ENCODE data around the gene ABR.
"Not testable (repeated sequence)": the region's sequence is repeated elsewhere in the genome, so short reads cannot be mapped to it uniquely, and the experiment has no call there.

ABR gene

GRCh38 chr17:1109606-1110540, 69.9 kb downstream of the ABR start:
- Histone ChIP-seq H3K27me3 (ENCODE audit: insufficient read depth, low read length) (no peaks in the 10 kb centered on the region), H3K4me3 (ENCODE audit: low read length) (peak overlapping the region; percentile 82), H3K9me3 (ENCODE audit: low read length) (no peaks in the 10 kb centered on the region), H3K4me1 (ENCODE audit: insufficient read depth, low read length) (peaks cover 31% of the 10 kb centered on the region), H3K36me3 (ENCODE audit: insufficient read depth, low read length) (no peaks in the 10 kb centered on the region), H2AFZ (ENCODE audit: low read depth, low read length) (no peak overlapping the region)

DNA sequence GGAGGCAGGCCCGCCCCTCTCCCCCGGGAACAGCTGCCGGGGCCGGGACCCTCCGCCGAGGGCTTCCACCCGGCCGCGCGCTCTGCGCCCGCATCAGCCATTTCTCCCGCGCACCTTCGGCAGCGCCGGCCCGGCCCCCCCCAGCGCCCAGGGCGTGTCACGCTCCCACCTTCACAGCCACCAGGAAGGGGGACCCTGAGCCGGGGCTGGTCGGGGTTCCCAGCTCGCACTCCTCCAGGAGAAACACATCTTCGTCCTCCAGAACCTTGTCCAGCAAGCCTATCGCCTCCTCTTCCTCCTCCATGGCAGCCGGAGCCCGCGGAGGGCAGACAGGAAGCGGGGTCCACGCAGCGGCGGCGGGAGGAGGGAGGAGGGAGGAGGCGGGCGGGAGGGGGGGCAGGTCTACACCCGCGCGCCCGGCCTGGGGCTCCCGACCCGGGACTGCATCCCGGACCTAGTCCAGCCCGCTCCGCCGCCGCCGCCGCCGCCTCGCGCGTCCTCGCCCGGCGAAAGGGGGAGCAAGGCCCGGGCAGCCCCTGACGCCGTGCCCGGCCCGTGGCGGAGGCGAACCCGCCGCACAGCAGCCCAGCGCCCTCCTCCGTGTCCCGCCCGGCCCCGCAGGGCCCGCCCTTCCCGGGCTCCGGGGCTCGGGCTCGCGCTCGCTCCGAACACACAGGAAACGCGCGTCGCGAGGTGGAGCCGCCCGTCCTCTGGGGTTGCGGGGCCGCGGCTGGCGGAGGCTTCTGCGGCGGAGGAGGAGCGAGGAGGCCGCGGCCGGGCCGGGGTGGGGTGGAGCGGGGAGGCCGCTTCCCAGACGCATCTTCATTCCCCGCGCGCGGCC, 70.8 kb downstream of the ABR start:
- Histone ChIP-seq H3K36me3 (ENCODE audit: insufficient read depth, low read length) (no peaks in the 10 kb centered on the region), H3K4me3 (ENCODE audit: low read length) (peak overlapping the region; percentile 82), H2AFZ (ENCODE audit: low read depth, low read length) (peak overlapping the region; percentile 56), H3K9me3 (ENCODE audit: low read length) (no peaks in the 10 kb centered on the region), H3K4me1 (ENCODE audit: insufficient read depth, low read length) (peaks cover 29% of the 10 kb centered on the region), H3K27me3 (ENCODE audit: insufficient read depth, low read length) (no peaks in the 10 kb centered on the region)

GRCh38 chr17:1108478-1108764, 71.4 kb downstream of the ABR start:
- H3K36me3 ChIP-seq (ENCODE audit: insufficient read depth, low read length): no peaks in the 10 kb centered on the region
- no peaks in the 10 kb centered on the region for H3K9me3 ChIP-seq (ENCODE audit: low read length)
- H3K27me3 ChIP-seq (ENCODE audit: insufficient read depth, low read length): no peaks in the 10 kb centered on the region
- peak overlapping the region; percentile 82 for H3K4me3 ChIP-seq (ENCODE audit: low read length)
- H2AFZ ChIP-seq (ENCODE audit: low read depth, low read length): peak overlapping the region; percentile 56
- H3K4me1 ChIP-seq (ENCODE audit: insufficient read depth, low read length): peaks cover 29% of the 10 kb centered on the region

GRCh38 chr17:1107777-1108477, 71.9 kb downstream of the ABR start:
- peak overlapping the region; percentile 82 for H3K4me3 ChIP-seq (ENCODE audit: low read length)
- H2AFZ ChIP-seq (ENCODE audit: low read depth, low read length): no peak overlapping the region

DNA sequence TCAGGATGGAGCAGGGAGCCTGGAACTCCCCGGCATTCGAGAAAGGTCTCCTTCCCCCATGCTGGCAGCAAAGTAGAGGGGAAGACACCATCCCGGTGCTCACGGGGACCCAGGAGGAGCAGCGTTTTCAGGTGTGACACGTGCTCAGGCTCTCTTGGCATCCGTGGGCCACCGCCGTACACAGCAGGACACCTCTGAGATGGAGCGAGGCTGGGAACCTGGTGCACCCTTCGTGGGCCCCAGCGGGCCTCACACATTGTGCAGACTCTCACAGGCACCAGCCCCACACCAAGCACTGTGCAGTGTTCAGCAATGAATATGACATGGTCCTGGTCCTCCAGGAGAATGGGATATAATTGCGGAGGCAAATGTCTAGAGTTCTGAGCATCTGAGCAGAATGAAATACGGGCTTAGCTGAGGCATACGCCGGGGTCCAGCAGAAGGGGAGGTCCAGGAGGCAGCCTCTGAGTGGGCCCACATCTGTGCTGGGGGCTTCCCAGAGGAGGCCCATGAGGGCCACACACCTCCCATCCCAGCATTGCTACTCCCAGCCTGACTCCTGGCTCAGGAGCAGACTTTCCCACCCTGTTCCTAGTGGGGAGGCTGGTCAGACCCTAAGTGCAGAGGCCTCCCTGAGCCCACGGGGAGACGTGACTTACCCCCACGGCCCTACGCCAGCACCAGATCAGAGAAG, 72.6 kb downstream of the ABR start:
- peaks cover 29% of the 10 kb centered on the region for H3K4me1 ChIP-seq (ENCODE audit: insufficient read depth, low read length)
- no peaks in the 10 kb centered on the region for H3K9me3 ChIP-seq (ENCODE audit: low read length)
- H3K4me3 ChIP-seq (ENCODE audit: low read length): no peak overlapping the region
- no peak overlapping the region for H2AFZ ChIP-seq (ENCODE audit: low read depth, low read length)
- no peaks in the 10 kb centered on the region for H3K27me3 ChIP-seq (ENCODE audit: insufficient read depth, low read length)
- H3K36me3 ChIP-seq (ENCODE audit: insufficient read depth, low read length): no peaks in the 10 kb centered on the region

More at GRCh38 chr17:1107777-1108477, 71.9 kb downstream of the ABR start:
- Histone ChIP-seq H3K27me3 (ENCODE audit: insufficient read depth, low read length) (no peaks in the 10 kb centered on the region), H3K4me1 (ENCODE audit: insufficient read depth, low read length) (peaks cover 29% of the 10 kb centered on the region), H3K9me3 (ENCODE audit: low read length) (no peaks in the 10 kb centered on the region), H3K36me3 (ENCODE audit: insufficient read depth, low read length) (no peaks in the 10 kb centered on the region)

GRCh38 chr17:1104222-1104621, 75.6 kb downstream of the ABR start:
- H3K9me3 ChIP-seq (ENCODE audit: low read length): no peaks in the 10 kb centered on the region
- H3K36me3 ChIP-seq (ENCODE audit: insufficient read depth, low read length): peaks cover 10% of the 10 kb centered on the region
- H2AFZ ChIP-seq (ENCODE audit: low read depth, low read length): no peak overlapping the region
- H3K4me3 ChIP-seq (ENCODE audit: low read length): no peak overlapping the region
- H3K27me3 ChIP-seq (ENCODE audit: insufficient read depth, low read length): no peaks in the 10 kb centered on the region
- H3K4me1 ChIP-seq (ENCODE audit: insufficient read depth, low read length): peaks cover 12% of the 10 kb centered on the region

DNA sequence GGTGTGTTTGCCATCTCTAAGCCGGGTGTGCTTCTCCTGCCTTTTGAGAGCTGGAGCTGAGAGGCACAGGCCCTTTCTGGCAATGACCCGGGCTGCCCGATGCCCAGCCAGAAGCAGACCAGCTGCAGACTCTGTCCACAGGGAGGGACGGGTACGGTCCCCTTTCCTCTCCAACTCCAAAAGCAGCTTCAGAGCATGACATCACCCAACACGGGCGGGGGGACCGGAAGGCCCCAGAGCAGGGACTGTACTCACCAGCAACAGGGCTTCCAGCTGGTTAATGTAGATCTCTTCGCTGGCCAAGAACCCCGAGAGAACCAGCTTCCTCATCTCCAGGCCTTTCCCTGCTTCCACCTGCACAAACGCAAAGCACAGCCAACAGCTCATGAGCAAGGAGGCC, 79.4 kb downstream of the ABR start:
- Histone ChIP-seq H2AFZ (ENCODE audit: low read depth, low read length) (no peak overlapping the region), H3K27me3 (ENCODE audit: insufficient read depth, low read length) (no peaks in the 10 kb centered on the region), H3K9me3 (ENCODE audit: low read length) (no peaks in the 10 kb centered on the region), H3K4me1 (ENCODE audit: insufficient read depth, low read length) (no peaks in the 10 kb centered on the region), H3K36me3 (ENCODE audit: insufficient read depth, low read length) (peaks cover 17% of the 10 kb centered on the region), H3K4me3 (ENCODE audit: low read length) (no peak overlapping the region)

GRCh38 chr17:1099242-1099641, 80.5 kb downstream of the ABR start:
- Histone ChIP-seq H3K9me3 (ENCODE audit: low read length) (no peaks in the 10 kb centered on the region), H3K4me3 (ENCODE audit: low read length) (no peak overlapping the region), H2AFZ (ENCODE audit: low read depth, low read length) (no peak overlapping the region)

DNA sequence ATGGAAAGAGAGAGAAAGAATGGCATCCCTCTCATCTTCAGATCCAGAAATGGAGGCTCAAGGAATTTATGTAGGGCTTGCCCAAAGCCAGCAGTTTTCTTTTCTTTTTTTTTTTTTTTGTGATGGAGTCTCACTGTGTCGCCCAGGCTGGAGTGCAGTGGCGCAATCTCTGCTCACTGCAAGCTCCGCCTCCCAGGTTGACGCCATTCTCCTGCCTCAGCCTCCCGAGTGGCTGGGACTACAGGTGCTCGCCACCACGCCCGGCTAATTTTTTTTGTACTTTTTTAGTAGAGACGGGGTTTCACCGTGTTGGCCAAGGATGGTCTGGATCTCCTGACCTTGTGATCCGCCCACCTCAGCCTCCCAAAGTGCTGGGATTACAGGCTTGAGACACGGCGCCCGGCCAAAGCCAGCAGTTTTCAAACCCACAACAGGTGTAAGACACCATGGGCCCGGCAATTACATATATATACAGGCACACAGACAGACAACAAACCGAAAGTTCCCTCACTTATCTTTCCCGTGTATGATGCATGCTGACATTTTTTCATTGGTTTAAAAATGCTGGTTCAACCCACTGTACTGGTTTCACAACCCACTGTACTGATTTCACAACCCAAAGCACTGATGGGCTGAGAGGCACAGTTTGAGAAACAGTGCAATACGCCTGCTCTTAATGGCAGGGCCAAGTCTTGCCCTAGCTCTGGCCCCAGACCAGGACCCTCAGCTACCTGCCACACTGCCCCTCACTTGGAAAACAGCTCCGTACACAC, 81.6 kb downstream of the ABR start:
- H3K27me3 ChIP-seq (ENCODE audit: insufficient read depth, low read length); H3K9me3 ChIP-seq (ENCODE audit: low read length); H3K4me3 ChIP-seq (ENCODE audit: low read length); H2AFZ ChIP-seq (ENCODE audit: low read depth, low read length); H3K4me1 ChIP-seq (ENCODE audit: insufficient read depth, low read length): not testable (repeated sequence)
- H3K36me3 ChIP-seq (ENCODE audit: insufficient read depth, low read length): peaks cover 27% of the 10 kb centered on the region

More at GRCh38 chr17:1099242-1099641, 80.5 kb downstream of the ABR start:
- no peaks in the 10 kb centered on the region for H3K27me3 ChIP-seq (ENCODE audit: insufficient read depth, low read length)
- no peaks in the 10 kb centered on the region for H3K4me1 ChIP-seq (ENCODE audit: insufficient read depth, low read length)
- H3K36me3 ChIP-seq (ENCODE audit: insufficient read depth, low read length): peaks cover 23% of the 10 kb centered on the region

DNA sequence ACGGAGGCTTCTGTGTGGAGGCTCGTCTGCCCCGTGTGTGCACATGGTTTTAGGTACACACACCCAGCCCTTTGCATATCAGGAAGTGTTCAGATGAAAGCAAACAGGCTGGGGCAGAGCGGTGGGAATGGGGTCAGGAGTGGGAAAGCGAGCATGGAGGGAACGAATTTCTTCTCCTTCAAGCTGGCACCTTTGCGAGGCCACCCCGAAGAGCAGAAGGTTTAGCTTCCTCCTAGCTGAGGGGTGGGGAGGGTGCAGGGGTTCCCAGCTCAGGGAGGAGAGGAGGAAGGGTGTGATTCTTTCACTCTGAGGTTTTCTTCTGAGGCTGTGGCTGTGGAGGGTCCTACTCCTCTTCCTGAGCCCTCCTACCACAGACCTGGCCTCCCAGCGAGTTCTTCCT, 83.6 kb downstream of the ABR start:
- no peaks in the 10 kb centered on the region for H3K4me1 ChIP-seq (ENCODE audit: insufficient read depth, low read length)
- H3K9me3 ChIP-seq (ENCODE audit: low read length): no peaks in the 10 kb centered on the region
- peaks cover 38% of the 10 kb centered on the region for H3K36me3 ChIP-seq (ENCODE audit: insufficient read depth, low read length)
- H2AFZ ChIP-seq (ENCODE audit: low read depth, low read length): no peak overlapping the region
- no peak overlapping the region for H3K4me3 ChIP-seq (ENCODE audit: low read length)
- H3K27me3 ChIP-seq (ENCODE audit: insufficient read depth, low read length): no peaks in the 10 kb centered on the region

GRCh38 chr17:1095853-1096173, 84.0 kb downstream of the ABR start:
- Histone ChIP-seq H3K4me1 (ENCODE audit: insufficient read depth, low read length) (no peaks in the 10 kb centered on the region), H3K4me3 (ENCODE audit: low read length) (no peak overlapping the region), H3K27me3 (ENCODE audit: insufficient read depth, low read length) (no peaks in the 10 kb centered on the region), H3K36me3 (ENCODE audit: insufficient read depth, low read length) (peaks cover 42% of the 10 kb centered on the region), H3K9me3 (ENCODE audit: low read length) (no peaks in the 10 kb centered on the region), H2AFZ (ENCODE audit: low read depth, low read length) (no peak overlapping the region)
